Stimulated activated CD4-positive, alpha-beta T cell treated with anti-CD3 and anti-CD28 coated beads, Interleukin-1b, Interleukin-23, amount 100 ng/mL, for 24 hours (primary cell): Measurements from ENCODE around the gene RTL3.
"Not testable (repeated sequence)": the region's sequence is repeated elsewhere in the genome, so short reads cannot be mapped to it uniquely, and the experiment has no call there.

Experiments
- DNase-seq, 4 experiments: peaks; one replicate each; pipeline ENCODE4 v3.0.0-alpha.2; 2020; ENCODE audit warnings: low read depth in 4 of 4, low spot score in 1 of 4

Gene RTL3, protein sequence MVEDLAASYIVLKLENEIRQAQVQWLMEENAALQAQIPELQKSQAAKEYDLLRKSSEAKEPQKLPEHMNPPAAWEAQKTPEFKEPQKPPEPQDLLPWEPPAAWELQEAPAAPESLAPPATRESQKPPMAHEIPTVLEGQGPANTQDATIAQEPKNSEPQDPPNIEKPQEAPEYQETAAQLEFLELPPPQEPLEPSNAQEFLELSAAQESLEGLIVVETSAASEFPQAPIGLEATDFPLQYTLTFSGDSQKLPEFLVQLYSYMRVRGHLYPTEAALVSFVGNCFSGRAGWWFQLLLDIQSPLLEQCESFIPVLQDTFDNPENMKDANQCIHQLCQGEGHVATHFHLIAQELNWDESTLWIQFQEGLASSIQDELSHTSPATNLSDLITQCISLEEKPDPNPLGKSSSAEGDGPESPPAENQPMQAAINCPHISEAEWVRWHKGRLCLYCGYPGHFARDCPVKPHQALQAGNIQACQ

DNA sequence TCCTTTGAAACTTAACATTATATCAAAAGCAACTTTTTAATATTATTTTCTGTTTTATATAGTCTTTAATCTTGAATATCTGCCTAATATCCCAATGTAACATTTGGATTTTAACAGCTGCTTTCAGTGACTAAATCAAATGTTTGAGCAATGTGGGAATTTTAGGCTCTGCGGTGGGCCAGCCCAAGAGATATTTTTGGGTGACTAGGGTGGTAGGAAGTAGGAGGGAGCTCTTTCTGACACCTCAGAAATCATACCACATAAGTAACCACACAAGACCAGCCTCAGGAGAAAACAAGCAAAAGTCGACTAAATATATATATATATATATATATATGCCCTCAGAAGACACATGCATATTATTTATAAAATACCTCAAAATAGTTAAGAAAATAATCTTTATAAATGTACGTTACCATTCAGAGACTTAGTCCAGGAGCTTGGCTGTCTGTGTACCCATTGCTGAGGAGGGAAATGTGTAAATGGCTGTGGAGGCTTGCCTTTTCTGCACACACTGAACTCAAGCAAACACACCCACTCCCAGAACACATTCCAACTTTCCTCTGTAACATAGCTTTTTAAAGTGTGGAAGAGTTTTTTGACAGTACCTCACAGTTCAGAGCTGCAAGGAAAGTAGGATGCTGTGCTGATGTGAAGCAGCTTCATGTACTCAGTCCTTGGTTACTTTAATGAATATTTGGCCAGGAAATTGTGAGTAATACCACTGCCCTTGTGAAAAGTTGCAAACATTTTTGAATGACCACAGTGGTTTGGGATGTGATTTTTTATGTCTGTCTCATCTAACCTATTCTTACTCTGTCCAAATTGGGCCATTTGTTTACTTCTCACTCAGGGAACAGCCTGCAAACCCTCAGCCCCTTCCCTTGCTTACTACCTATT is at the start of gene RTL3:
Gene RTL3, minus strand, starts transcription at position 484 of the 900 bp plus-strand sequence. CDS start 908 bp downstream, outside the sequence.
- no peak for DNase-seq

DNA sequence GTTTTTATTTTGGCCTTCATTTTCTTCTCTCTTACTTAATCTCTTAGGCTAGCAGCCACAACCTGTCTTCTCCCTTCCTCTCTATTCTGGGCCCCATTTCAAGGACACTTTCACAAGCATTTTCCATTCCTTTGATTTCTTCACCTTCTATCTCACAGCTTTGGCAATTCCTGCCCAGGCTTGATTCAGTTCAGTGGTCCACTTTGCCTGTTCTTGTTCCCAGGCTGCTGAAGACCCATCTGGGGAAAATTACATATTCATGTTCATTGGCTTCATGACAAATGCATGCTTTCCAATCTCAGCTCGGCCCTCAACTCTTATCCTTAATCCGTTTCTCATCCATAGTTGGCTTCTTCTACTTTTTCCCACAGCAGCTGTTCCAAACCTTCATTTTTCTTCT is 49.7 kb upstream of the RTL3 start:
- no peak for DNase-seq

DNA sequence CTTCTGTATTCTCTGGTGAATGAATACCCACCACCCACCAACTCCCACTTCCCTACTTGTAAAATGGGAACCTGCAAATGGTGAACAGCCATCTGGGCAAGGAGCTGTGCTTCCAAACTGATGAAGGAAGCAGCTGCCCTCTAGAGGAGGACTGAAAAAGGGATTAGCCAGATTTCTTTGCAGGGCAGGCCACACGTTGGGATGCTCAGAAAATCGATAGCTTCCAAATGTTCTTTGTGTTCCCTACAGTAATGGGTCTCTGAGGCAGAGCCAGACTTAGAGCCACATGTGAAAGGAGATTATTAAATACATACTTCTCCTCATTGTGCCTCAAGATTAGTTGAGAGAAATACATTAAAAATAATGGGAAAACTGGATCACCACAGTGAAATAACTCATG is 49.1 kb upstream of the RTL3 start:
- no peak for DNase-seq

DNA sequence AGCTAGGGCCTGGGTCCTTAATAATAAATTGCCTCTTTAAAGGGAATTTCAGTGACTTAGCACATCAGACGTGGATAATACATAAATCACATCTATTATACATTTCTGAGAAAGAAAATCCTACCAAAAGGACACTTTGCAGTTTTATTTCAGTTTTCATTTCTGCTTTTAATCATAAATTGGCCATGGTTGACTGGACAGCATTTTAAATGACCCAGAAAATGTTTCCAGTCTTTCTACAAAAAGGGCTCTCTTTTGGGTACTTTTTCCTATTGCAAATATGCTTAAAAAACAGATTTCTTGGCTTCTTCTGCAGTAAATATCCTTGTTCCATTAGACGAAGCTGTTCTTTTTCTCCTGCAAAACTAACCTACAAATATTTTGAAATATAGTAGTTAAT is 46.9 kb upstream of the RTL3 start:
- no peak for DNase-seq

DNA sequence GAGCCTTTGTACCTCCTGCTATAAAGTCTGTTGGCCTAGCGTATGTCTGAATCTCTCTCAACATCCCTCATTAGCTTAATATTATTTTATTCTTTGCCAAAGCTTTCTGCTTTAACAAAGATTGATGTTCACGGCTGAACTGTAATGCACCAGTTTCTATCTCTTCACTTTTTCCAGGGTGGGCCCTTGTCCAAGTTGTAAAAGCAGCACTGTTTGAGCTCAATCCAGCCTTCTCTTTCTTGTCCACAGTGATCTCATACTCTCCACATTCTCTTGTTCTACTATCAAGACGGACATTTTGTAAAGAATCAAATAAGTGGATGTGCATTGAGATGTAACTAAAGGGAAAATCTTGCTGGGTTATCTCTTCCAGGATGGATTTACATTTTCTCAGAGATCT is 34.4 kb upstream of the RTL3 start:
- no peak for DNase-seq

DNA sequence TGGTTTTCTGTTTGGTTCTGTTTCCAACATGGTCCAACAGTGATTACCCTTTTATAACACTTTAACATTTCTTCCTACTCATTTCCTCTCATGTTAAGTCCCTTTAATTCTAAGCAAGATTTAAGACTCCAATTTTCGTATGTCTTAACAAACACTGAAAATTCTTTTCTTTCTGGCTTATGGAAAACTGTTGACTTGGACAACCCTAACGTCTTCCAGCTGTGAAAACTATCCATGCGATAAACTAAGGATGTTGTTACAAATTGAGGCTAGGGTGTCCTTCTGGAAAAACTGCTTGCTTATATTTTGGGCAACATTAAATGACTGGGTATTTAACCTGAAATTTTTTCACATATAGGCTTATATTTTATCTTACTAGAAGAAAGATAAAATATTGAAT is 33.9 kb upstream of the RTL3 start:
- no peak for DNase-seq

DNA sequence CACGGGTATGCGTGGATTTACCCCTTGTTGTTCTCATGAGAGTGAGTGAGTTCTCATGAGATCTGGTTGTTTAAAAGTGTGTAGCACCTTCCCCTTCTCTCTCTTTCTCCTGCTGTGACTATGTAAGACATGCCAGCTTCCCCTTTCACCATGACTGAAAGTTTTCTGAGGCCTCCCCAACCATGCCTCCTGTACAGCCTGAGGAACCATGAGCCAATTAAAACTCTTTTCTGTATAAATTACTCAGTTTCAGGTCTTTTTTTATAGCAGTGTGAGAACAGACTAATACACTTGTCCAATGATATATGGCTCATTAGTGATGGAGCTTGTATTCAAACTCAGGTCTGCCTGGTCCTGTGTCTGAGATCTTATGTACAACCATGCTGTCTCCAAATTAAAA is 28.5 kb upstream of the RTL3 start:
- DNase-seq = no peak

DNA sequence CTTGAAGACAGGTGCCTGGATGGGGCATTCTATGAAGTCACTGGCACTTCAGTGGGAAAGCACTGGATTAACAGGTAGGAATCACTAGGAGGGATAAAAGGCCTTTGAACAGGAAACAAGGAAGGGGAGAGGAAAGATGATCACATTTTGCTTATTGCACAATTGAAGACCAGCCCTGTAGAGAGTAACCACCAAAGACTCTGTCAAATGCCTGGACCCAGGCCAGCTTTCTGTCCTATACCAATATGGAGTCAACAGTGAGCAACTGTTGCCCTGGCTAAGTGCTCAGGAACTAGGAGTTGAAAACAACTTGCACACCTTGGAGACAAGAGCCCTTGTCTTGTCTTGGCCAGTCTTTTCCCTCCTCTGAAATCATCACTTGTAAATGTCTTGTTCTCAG is 14.1 kb upstream of the RTL3 start:
- no peak for DNase-seq

DNA sequence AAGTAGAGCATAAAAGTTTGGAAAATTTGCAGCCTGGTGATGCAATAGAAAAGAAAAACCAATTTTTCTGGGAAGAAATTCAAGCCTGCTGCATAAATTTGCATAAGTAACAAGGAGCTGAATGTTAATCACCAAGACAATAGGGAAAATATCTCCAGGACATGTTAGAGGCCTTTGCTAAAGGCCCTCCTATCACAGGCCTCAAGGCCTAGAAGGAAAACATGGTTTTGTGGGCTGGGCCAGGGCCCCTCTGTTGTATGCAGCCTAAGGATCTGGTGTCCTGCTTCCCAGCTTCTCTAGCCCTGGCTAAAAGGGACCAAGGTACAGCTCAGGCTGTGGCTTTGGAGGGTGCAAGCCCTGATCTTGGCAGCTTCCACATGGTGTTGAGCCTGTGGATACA is 6.2 kb upstream of the RTL3 start:
- DNase-seq = no peak

DNA sequence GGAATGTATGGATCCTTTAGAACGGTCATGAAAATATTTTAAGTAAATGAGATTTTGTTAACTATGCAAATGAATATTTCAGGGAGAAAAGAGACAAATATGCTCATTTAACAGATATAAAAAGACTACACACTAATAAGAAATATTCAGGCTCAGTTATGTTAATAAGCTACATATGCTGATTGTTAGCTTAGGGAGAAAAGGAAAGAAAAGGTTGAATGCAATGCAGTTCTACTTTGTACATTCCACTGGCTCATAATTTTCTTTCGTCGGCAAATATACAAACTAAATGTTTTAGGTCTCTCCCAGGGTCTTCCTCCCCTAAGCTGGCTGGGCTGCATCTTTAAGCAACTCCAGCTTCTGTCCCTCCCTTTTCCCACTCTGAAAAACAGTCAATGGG is 2.7 kb upstream of the RTL3 start:
- no peak for DNase-seq

DNA sequence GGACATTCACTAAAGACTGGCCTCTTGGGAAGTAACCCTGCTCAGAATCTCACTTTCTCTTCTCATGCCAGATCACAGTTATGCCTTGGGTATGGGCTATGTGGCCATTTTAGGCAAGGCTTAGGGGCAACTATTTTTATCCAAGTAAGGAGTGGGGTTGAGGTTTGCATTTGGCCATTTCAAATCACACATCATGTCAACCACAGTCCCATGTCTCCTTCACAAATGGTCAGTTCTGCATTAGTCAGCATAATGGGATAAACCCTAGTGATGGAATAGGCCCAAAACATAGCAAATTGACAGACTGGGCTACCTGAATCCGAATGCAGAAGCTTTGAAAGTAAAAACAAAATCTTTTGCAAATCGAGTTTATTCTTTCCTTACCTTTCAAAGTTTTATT is 827 bp upstream of the RTL3 start:
- DNase-seq = no peak

DNA sequence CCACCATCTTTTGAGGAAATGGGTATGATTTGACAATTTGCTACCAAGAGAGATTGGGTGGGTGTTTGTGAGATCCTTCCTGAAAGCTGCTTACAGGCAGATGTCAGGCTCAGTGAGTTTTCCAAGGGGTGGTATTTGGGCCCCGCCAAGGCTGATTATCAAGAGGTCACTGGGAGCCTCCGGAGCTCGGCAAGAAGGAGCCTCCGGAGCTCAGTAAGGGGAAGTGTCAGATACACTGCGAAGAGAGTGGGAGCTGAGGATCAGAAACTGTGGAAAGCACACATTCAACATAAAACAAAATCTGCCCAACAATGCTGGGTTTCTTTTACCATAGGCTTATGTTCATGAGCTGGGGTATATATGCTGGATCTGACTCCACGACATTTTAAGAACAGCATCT is 714 bp downstream of the RTL3 start:
- DNase-seq = no peak

DNA sequence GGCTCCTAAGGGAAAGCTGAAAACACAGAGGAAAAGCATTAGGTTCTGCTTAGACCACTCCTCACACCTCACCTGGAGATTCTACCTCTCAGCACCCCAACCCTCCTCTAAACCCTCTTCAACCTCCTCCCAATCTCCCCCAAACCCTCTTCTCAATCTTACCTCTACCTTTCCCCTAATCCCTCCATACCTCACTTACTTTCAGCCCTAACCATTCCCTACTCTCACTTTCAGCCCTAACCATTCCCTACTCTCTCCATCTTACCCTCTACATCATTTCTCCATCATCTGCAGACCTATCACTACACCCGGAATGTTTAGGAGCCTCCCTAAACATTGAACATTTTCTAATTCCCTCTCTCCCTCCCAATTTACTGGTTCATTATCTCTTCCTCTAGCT is 3.5 kb downstream of the RTL3 start:
- DNase-seq = no peak

DNA sequence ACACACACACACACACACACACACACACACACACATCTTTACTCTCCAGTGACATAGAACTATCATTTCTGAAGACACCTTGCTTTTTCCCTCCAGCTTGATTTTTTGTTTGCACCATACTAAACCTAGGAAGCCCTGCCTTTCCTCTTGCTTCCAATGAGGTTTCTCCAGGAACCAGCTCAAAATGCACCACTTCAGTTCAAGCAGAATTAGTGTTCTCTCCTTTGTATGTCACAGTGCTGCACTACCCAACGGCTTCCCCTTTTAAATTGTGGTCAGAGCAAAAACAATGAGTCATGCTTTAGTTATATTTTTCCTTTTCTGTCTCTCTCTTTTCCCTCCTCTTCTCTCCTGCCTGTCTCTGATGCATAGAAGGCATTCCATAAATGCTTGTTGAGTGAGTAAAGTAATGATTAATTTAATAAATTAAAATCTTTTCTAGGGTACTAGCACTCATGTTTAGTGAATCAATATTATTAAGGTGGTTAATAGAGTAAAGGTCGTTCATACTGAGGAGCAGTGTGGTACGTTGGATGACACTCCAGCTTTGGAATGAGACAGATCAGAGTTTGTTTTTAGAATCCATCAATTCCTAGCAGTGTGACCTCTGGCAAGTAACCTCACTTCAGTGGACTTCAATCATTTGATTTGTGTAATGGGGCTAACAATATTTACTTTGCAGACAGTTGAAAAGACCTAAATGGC is 5.9 kb downstream of the RTL3 start:
- no peak for DNase-seq

DNA sequence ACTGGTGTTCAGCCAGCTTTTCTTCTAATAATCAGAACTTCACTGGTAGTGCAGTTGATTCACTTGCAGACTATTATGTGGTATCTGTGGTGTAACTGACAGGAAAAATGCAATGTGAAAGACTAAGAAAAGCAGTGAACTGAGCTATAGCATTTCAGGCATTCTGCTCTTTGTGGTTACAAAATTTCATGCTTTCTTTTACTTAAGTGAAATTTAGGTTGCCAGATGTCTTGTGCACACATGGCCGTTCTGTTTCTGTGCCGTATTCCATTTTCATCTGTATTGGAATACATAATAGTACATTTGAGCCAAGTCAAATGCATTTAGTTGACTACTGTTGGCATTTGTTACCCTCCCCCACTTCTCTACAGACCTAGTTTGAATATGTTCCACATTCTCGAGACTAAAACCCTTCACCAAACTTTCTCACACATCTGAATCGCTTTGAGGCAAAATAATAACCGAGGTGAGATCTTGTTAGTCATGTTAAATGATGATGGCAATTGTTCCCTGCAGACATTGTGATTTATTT is 8.2 kb downstream of the RTL3 start:
- DNase-seq = no peak

DNA sequence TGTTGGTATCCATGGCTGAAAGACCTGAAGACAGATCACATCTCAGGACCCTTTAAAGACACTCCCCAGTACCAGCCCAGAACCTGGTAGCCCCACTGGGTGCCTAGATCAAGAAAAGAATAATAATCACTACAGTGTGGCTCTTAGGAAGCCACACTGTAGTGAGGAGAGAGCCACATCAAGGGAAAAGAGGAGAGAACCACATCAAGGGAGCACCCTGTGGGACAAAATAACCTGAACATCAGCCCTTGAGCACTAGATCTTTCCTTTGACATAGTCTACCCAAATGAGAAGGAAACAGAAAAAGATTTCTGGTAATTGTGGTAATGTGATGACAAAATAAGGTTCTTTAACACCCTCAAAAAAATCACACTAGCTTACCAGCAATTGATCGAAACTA is 15.3 kb downstream of the RTL3 start:
- no peak for DNase-seq

DNA sequence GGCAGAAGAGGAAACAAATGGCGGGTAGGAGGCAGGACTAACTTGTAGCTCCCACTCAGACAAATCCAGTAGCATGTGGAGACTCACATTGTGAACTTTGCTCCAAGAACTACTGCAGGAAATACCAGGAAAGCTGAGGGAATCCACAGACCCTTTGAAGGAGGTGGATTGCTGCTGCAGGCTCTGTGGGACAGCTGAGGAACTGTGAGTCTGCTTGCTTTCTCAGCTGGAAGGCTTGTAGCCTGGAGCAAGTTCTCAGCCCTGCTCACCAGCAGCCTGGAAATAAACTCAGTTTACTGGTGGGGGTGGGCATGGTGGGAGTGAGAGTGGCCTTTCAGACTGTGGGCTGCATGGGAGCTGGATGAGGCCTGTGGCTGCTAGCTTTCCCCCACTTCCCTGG is 16.0 kb downstream of the RTL3 start:
- DNase-seq = no peak

DNA sequence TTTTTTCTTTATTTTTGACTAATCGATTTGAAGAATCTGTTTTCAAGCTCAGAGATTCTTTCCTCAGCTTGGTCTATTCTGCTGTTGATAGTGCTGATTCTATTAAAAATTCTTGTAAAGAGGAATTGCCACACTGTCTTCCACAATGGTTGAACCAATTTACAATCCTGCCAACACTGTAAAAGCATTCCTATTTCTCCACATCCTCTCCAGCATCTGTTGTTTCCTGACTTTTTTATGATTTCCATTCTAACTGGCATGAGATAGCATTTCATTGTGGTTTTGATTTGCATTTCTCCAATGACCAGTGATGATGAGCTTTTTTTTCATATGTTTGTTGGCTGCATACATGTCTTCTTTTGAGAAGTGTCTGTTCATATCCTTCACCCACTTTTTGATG is 23.0 kb downstream of the RTL3 start:
- not testable (repeated sequence) for DNase-seq

DNA sequence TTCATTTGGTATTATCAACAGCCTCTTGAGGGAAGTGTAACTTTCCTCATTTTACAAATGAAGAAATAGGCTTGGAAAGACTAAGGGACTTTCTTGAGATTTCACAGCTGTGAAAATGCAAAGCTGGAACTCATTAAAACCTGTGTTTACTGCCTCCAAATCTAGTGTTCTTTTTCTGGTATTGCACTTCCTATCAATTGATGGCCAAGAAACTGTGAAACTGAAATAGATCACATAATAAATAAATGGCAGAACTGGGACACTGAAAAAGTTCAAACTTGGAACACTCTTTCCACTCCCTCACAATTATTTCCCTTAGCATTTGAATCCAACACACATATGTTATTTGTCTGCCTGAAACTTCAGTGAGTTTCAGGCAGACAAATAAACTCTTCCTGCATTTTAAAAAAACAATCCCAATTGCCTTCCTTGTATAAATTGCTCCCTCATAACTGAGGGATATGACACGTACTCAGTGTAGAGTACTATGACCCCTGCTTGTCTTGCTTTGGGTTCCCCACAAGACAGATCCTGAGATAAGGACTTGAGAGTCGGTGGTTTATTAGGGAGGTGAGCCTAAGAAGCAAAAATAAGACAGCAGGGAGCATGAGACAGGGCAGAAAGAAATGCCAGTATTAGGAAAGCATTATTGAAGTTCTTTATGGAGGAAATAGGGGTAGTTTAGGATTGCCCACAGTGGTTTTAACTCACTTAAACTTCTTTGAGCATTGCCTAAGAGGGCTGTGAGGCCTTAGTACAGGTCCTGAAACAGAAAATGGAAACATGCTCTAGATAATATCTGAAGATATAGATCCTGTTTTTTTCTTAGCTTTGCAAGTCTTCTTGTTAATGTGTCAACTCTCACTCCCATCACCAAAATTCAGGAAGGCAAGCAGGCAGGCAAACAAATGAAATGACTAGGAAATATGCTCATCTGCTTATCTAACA is 33.9 kb downstream of the RTL3 start:
- no peak for DNase-seq

DNA sequence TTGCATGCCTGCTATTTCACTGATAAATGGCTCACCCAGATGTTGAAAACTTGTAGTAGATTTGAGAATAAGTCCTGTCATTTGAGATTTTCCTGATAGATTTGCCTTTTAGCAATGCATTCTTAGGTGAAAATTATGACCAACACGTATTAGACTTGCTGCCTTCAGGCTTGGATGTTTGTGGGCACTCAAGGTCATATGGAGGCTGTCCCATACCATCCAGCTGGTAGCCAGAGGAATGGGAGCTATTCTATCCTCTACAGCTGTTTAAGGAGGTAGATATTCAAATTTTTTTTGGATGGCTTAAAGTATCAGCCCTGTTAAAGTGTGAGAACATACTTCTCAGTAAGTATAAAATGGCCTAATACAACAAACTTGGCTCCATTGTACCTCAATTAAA is 34.7 kb downstream of the RTL3 start:
- no peak for DNase-seq
